Measurements from ENCODE around the gene LSM11. TPM values are rescaled to one million over a fixed set of nuclear protein-coding genes. Genes with fewer than 3 reads are reported as not detected.

Gene LSM11
- total RNA-seq, 4 donors from 2014 or later: 3.6 to 5.6 (median 3.8) TPM

DNA sequence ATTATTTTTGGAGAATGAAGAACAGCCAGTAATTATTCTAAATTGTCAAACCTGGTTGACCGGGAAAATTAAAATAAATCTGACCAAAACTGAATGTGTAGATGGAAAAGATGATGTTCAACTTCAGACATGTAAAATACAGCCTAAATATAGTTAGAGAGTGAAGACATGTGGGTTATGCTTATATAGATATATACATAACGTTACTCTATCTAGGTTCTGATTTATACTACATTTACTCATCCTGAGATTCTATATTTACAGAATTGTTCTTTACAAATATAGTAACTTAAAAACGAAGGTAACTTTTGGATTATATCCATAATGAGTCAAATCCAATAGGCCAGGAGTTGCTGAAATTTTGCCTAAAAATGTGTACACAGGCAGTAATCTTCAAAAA, 33.1 kb upstream of the LSM11 start:
- intact Hi-C loops (cut with DNase I; ENCODE audit: low total_unique reads): no loop called here
- TF ChIP-seq, protein P1, sequence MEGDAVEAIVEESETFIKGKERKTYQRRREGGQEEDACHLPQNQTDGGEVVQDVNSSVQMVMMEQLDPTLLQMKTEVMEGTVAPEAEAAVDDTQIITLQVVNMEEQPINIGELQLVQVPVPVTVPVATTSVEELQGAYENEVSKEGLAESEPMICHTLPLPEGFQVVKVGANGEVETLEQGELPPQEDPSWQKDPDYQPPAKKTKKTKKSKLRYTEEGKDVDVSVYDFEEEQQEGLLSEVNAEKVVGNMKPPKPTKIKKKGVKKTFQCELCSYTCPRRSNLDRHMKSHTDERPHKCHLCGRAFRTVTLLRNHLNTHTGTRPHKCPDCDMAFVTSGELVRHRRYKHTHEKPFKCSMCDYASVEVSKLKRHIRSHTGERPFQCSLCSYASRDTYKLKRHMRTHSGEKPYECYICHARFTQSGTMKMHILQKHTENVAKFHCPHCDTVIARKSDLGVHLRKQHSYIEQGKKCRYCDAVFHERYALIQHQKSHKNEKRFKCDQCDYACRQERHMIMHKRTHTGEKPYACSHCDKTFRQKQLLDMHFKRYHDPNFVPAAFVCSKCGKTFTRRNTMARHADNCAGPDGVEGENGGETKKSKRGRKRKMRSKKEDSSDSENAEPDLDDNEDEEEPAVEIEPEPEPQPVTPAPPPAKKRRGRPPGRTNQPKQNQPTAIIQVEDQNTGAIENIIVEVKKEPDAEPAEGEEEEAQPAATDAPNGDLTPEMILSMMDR (IDR thresholded peaks at IDR 0.05): no peak
- no peak for TF ChIP-seq POLR2A (IDR thresholded peaks at IDR 0.05)
- no peak overlapping the region for H3K4me3 ChIP-seq (ENCODE audit: low read depth, poor library complexity, severe bottlenecking)
- DNase-seq (ENCODE audit: low spot score in 2 of 2): no peak
- WGBS, 2 donors: 67 to 68% methylated on average over 3 of the region's 3 CpGs

DNA sequence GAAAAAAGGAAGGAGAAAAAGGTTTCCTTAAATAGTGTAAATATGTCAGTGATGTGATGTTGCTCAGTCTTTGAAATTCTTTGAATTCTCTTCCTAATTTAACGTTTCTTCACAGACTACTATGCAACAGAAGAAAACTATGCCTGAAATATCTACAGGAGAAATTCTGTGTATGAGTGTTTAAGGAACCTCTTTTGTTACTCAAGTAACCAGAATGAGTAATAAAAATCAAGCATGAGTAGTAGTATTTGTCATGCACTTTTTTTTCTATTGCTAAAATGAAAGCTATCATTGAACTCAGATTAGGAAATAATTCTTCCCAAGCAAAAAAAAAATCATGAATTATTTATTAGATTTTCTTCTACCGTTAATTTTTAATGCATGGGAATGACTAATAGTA, 32.6 kb upstream of the LSM11 start:
- H3K4me3 ChIP-seq (ENCODE audit: low read depth, poor library complexity, severe bottlenecking): no peak overlapping the region
- TF ChIP-seq POLR2A (IDR thresholded peaks at IDR 0.05): no peak
- TF ChIP-seq, protein P1 (IDR thresholded peaks at IDR 0.05): no peak
- intact Hi-C loops (cut with DNase I; ENCODE audit: low total_unique reads): no loop called here
- WGBS, 2 donors: 25 to 30% methylated on average over 2 of the region's 2 CpGs
- DNase-seq (ENCODE audit: low spot score in 2 of 2): no peak

DNA sequence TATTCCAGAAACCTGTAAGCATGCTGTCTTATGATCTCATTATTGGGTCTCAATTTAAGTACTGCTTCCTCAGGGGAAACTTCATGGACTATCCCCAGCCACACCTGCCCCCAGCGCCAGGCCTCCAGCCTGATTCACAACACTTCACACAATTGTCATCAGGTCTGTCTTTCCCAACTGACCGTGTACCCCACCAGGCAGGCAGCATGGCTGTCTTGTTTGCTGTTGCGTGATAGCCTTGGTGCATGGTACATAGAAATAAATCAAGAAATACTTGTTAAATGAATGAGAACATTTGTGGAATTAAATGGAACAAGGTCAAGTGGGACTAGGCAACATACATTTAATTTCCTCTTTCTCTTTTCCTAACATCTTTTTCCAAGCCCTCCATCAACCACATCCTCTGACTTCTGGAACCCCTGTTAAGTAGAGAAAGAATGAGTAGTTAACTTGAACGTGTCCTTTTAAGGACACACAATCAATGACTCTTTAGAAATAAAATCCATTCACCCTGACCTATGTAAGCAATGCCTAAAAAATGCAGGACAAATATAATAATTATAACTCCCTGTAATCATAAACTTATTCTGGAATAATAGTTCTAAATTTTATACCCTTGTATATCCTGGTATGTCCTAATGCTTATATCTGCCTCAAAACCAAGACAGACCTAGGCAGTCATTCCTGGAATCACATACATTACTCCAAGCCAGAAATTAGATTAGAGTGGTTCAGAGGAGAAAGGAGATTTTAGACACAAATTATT, 29.5 kb upstream of the LSM11 start:
- TF ChIP-seq POLR2A (IDR thresholded peaks at IDR 0.05): no peak
- TF ChIP-seq, protein P1 (IDR thresholded peaks at IDR 0.05): no peak
- WGBS, 2 donors: 90 to 91% methylated on average over 4 of the region's 4 CpGs
- intact Hi-C loops (cut with DNase I; ENCODE audit: low total_unique reads): no loop called here
- no peak for DNase-seq (ENCODE audit: low spot score in 2 of 2)
- no peak overlapping the region for H3K4me3 ChIP-seq (ENCODE audit: low read depth, poor library complexity, severe bottlenecking)

DNA sequence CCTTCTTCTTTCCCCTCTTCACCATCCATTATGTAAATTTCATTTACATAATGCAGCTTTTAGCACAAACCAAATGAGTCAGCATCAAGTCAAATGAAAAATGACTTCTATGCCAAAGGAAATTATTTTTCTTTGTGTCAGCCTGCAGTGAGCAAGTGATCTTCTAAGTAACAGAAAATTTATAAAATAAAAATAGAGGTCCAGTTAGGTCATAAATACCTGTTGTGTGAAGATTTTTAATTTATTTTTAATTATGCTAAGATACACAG, 29.0 kb upstream of the LSM11 start:
- intact Hi-C loops (cut with DNase I; ENCODE audit: low total_unique reads): no loop called here
- H3K4me3 ChIP-seq (ENCODE audit: low read depth, poor library complexity, severe bottlenecking): no peak overlapping the region
- TF ChIP-seq, protein P1 (IDR thresholded peaks at IDR 0.05): no peak
- TF ChIP-seq POLR2A (IDR thresholded peaks at IDR 0.05): no peak
- no peak for DNase-seq (ENCODE audit: low spot score in 2 of 2)

DNA sequence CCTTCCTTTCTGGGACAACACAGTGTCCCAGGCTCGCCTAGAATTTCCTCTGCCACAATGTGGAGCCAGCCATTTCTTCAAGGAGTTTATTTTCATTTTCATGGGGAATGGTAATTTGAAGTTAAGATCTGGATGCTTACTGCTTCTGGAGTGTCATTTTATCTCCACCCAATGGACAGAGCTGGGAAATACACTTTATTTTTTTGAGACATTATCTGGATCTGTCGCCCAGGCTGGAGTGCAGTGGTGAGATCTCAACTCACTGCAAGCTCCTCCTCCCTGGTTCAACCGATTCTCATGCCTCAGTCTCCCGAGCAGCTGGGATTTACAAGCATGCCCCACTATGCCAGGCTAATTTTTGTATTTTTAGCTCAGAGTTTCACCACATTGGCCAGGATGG, 25.0 kb upstream of the LSM11 start:
- TF ChIP-seq, protein P1 (IDR thresholded peaks at IDR 0.05): no peak
- TF ChIP-seq POLR2A (IDR thresholded peaks at IDR 0.05): no peak
- WGBS, 2 donors: 5 to 9% methylated on average over 4 of the region's 4 CpGs
- intact Hi-C loops (cut with DNase I; ENCODE audit: low total_unique reads): no loop called here
- H3K4me3 ChIP-seq (ENCODE audit: low read depth, poor library complexity, severe bottlenecking): no peak overlapping the region
- DNase-seq (ENCODE audit: low spot score in 2 of 2): no peak

DNA sequence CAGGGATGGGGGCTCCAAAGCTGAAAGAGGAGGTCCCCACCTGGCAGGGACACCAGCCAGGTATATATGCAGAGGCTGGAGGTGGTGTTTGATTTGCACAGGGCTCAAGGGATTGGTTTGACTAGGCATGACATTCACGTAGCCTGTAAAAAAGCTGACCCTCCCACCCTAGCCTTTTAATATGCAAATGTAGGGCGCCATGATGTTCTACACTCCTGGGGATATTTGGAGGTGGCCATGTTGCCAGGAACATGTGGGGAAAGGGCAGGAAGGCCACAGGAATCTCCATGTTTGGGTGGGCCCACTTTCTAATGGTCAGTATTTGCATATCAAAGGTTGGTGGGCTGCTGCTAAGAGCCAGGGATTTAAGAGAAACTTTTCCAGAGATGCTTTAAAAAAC, 24.3 kb upstream of the LSM11 start:
- 91% methylated on average over 2 of the region's 2 CpGs for WGBS, 2 donors
- H3K4me3 ChIP-seq (ENCODE audit: low read depth, poor library complexity, severe bottlenecking): no peak overlapping the region
- DNase-seq (ENCODE audit: low spot score in 2 of 2): no peak
- TF ChIP-seq POLR2A (IDR thresholded peaks at IDR 0.05): no peak
- TF ChIP-seq, protein P1 (IDR thresholded peaks at IDR 0.05): no peak
- intact Hi-C loops (cut with DNase I; ENCODE audit: low total_unique reads): no loop called here

All from lower leg skin (tissue), 4 donors.